HepG2 (cell line): Measurements from ENCODE around the gene VAPA. TPM values are rescaled to one million over a fixed set of nuclear protein-coding genes. Genes with fewer than 3 reads are reported as not detected.

Experiments
- CHD2 ChIP-seq: IDR thresholded peaks from 2 replicates; pipeline ENCODE4 v1.6.1; 2011; ENCODE audit warnings: low read depth, low read length, improper control_type of control experiment
- DRAP1 ChIP-seq: IDR thresholded peaks from 2 replicates; pipeline ENCODE4 v1.6.1; 2016; ENCODE audit warnings: missing genetic modification reagents, missing compliant biosample characterization
- FOXP1 ChIP-seq, 2 experiments: fragments of 450-650 bp in 1 of 2; IDR thresholded peaks; 2 replicates each; pipeline ENCODE4 v1.6.1; 2017 to 2018; ENCODE audit warnings: antibody characterized with exemption in 1 of 2
- GABPA ChIP-seq, 2 experiments: IDR thresholded peaks; 2 replicates each; pipeline ENCODE4 v1.6.1; 2011 to 2016; ENCODE audit warnings: low read depth in 2 of 2, low read length in 1 of 2, missing biosample characterization in 1 of 2, missing genetic modification characterization in 1 of 2
- GTF2F1 ChIP-seq: fragments of 150-350 bp; IDR thresholded peaks from 2 replicates; pipeline ENCODE4 v1.6.1; 2014; ENCODE audit warnings: low read length
- HNF4A ChIP-seq: sonication (generic); formaldehyde crosslinking; IDR thresholded peaks from 2 replicates; pipeline ENCODE4 v1.4.0; 2020; ENCODE audit warnings: missing genetic modification reagents
- LBX2 ChIP-seq: sonication (generic); formaldehyde crosslinking; IDR thresholded peaks from 2 replicates; pipeline ENCODE4 v1.5.0; 2020; ENCODE audit warnings: missing genetic modification reagents, mild to moderate bottlenecking, borderline replicate concordance
- LCORL ChIP-seq, 2 experiments: fragments of 450-650 bp in 1 of 2; sonication (generic) in 1 of 2; formaldehyde crosslinking in 1 of 2; IDR thresholded peaks; 2 replicates each; pipeline versions ENCODE4 v1.5.0 to v1.6.1; 2017 to 2020; ENCODE audit warnings: antibody characterized with exemption in 1 of 2, missing genetic modification reagents in 1 of 2
- MBNL3 ChIP-seq: fragments of 250-450 bp; sonication (Bioruptor Pico); conservative IDR thresholded peaks from 2 replicates; pipeline ENCODE4 v1.8.0; 2022; ENCODE audit warnings: mild to moderate bottlenecking, inconsistent platforms
- MYC ChIP-seq: sonication (generic); formaldehyde crosslinking; IDR thresholded peaks from 2 replicates; pipeline ENCODE4 v1.9.0; 2021; ENCODE audit warnings: missing genetic modification reagents, borderline replicate concordance
- RCOR2 ChIP-seq: IDR thresholded peaks from 2 replicates; pipeline ENCODE4 v1.6.1; 2016; ENCODE audit warnings: missing biosample characterization, missing genetic modification reagents
- REXO4 ChIP-seq: sonication (generic); formaldehyde crosslinking; IDR thresholded peaks from 2 replicates; pipeline ENCODE4 v1.8.0; 2022; ENCODE audit warnings: missing genetic modification reagents, mild to moderate bottlenecking, borderline replicate concordance
- SAP130 ChIP-seq: IDR thresholded peaks from 2 replicates; pipeline ENCODE4 v1.6.1; 2016; ENCODE audit warnings: low read depth
- XRCC5 ChIP-seq: fragments of 200-400 bp; formaldehyde crosslinking; optimal IDR thresholded peaks from 2 replicates; pipeline ENCODE3; 2017; ENCODE audit warnings: mild to moderate bottlenecking, low read length
- ZFP91 ChIP-seq: sonication (generic); formaldehyde crosslinking; IDR thresholded peaks from 2 replicates; pipeline ENCODE4 v1.9.0; 2022; ENCODE audit warnings: missing genetic modification reagents, mild to moderate bottlenecking, borderline replicate concordance
- ZMYM3 ChIP-seq: sonication (generic); formaldehyde crosslinking; IDR thresholded peaks from 2 replicates; pipeline ENCODE4 v1.5.1; 2020; ENCODE audit warnings: mild to moderate bottlenecking, missing genetic modification reagents
- ZNF281 ChIP-seq: sonication (generic); formaldehyde crosslinking; IDR thresholded peaks from 2 replicates; pipeline ENCODE4 v1.4.0; 2020; ENCODE audit warnings: missing genetic modification reagents, borderline replicate concordance
- ZNF431 ChIP-seq: sonication (generic); formaldehyde crosslinking; IDR thresholded peaks from 2 replicates; pipeline ENCODE4 v1.9.0; 2022; ENCODE audit warnings: missing genetic modification reagents, low read depth, mild to moderate bottlenecking, borderline replicate concordance
- ZNF749 ChIP-seq: sonication (generic); formaldehyde crosslinking; IDR thresholded peaks from 2 replicates; pipeline ENCODE4 v1.8.0; 2022; ENCODE audit warnings: mild to moderate bottlenecking, missing genetic modification reagents, moderate library complexity, borderline replicate concordance
- ZXDC ChIP-seq: sonication (generic); formaldehyde crosslinking; IDR thresholded peaks from 2 replicates; pipeline ENCODE4 v1.5.0; 2020; ENCODE audit warnings: mild to moderate bottlenecking, missing genetic modification reagents
- polyA plus RNA-seq, 8 experiments: library from polyadenylated mRNA; depleted of rRNA in 3 of 8; stranded (reverse) in 7 of 8; unstranded in 1 of 8; fragments of >200 nt; fragmentation: Illumina TruSeq in 4 of 8; extraction: Trizol in 4 of 8; gene quantifications; 2 replicates each; pipeline versions ENCODE4 v1.2.1 to v1.2.3, GENCODE V29; 2011 to 2016; ENCODE audit warnings: low read depth in 4 of 8, missing spikeins in 1 of 8, mixed read lengths in 1 of 8; ENCODE audit not compliant: insufficient read depth in 1 of 8
- total RNA-seq, 5 experiments: library from RNA; depleted of rRNA; stranded (reverse); fragments of >200 nt; fragmentation: Illumina TruSeq; extraction: Trizol; gene quantifications; 2 replicates each; pipeline ENCODE4 v1.2.3, GENCODE V29; 2016; ENCODE audit warnings: low read depth in 1 of 5

VAPA gene
- total and polyA plus RNA-seq, 2 of the 13 experiments (the other 11 are each of a cell fraction or from before 2014, with no cell fraction given), result 167 to 294 TPM

- peak; percentile 91 for TF ChIP-seq ZFP91 (CRISPR knock-in tag)
- TF ChIP-seq ZNF431 (CRISPR knock-in tag), result no peak
- TF ChIP-seq RCOR2 (CRISPR knock-in tag), result peak; percentile 88
- no peak for TF ChIP-seq XRCC5
- no peak for TF ChIP-seq LBX2
- no peak for TF ChIP-seq REXO4 (CRISPR knock-in tag)
- TF ChIP-seq GABPA (IDR thresholded peaks at IDR 0.05; ENCODE audit: low read depth, low read length), result no peak
- peak; percentile 29; the same call in 1 of the 2 replicates for TF ChIP-seq GABPA (CRISPR knock-in tag; IDR thresholded peaks at IDR 0.05; ENCODE audit: low read depth)
- no peak for TF ChIP-seq GTF2F1
- no peak; the same call in 1 of the 2 replicates for TF ChIP-seq ZNF281 (CRISPR knock-in tag)
- peak; percentile 80; the same call in 1 of the 2 replicates for TF ChIP-seq LCORL (IDR thresholded peaks at IDR 0.05)
- TF ChIP-seq LCORL (CRISPR knock-in tag; IDR thresholded peaks at IDR 0.05), result peak; percentile 82; the same call in 1 of the 2 replicates
- peak; percentile 78 for TF ChIP-seq HNF4A (CRISPR knock-in tag)
- peak; percentile 70; the same call in 1 of the 2 replicates for TF ChIP-seq SAP130 (CRISPR knock-in tag)
- no peak for TF ChIP-seq DRAP1 (CRISPR knock-in tag)
- no peak for TF ChIP-seq MBNL3 (CRISPR knock-in tag)
- TF ChIP-seq FOXP1 (IDR thresholded peaks at IDR 0.05), result no peak
- TF ChIP-seq FOXP1 (CRISPR knock-in tag; IDR thresholded peaks at IDR 0.05), result peak; percentile 34; the same call in 1 of the 2 replicates
- no peak for TF ChIP-seq ZXDC (CRISPR knock-in tag)
- TF ChIP-seq MYC (CRISPR knock-in tag), result no peak
- TF ChIP-seq ZNF749, result no peak
- no peak for TF ChIP-seq CHD2
- TF ChIP-seq ZMYM3 (CRISPR knock-in tag), result peak; percentile 61; the same call in 1 of the 2 replicates
Observed at GRCh38 chr18:9869715-9870430, 43.9 kb upstream of the VAPA start (continued).
